ENCODE results near the gene RBM28. TPM values are rescaled to one million over a fixed set of nuclear protein-coding genes. Genes with fewer than 3 reads are reported as not detected.

RBM28 gene
- total RNA-seq, 1 donor from 2014 or later = 23.8 TPM

DNA sequence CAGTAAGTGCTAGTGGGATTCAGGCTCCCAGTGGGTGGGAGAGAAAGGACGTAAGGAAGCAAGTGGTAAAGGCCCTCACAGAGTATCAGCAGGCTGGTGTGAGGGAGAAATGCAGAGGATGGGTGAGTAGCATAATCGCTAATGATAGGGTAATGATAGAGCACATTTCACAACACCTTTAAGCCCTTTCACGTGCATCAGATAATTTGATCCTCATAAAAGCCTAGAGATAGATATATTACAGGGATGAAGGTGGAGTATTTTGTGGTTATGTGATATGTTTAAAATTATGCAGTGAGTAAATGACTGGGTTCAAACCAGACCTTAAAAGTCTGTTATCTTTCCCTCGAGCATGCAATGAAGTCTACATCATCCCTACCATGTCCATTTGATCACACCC lies 92.4 kb downstream of the RBM28 start:
- H3K27me3 ChIP-seq = no peaks in the 10 kb centered on the region
- no peak overlapping the region for H3K4me3 ChIP-seq
- H3K9me3 ChIP-seq = no peaks in the 10 kb centered on the region
- no peaks in the 10 kb centered on the region for H3K36me3 ChIP-seq
- intact Hi-C loops (cut with DNase I) = no loop called here
- no peaks in the 10 kb centered on the region for H3K4me1 ChIP-seq
- no peak for DNase-seq (ENCODE audit: low spot score in 2 of 2)
- H3K27ac ChIP-seq = no peak overlapping the region
- TF ChIP-seq, protein P1, sequence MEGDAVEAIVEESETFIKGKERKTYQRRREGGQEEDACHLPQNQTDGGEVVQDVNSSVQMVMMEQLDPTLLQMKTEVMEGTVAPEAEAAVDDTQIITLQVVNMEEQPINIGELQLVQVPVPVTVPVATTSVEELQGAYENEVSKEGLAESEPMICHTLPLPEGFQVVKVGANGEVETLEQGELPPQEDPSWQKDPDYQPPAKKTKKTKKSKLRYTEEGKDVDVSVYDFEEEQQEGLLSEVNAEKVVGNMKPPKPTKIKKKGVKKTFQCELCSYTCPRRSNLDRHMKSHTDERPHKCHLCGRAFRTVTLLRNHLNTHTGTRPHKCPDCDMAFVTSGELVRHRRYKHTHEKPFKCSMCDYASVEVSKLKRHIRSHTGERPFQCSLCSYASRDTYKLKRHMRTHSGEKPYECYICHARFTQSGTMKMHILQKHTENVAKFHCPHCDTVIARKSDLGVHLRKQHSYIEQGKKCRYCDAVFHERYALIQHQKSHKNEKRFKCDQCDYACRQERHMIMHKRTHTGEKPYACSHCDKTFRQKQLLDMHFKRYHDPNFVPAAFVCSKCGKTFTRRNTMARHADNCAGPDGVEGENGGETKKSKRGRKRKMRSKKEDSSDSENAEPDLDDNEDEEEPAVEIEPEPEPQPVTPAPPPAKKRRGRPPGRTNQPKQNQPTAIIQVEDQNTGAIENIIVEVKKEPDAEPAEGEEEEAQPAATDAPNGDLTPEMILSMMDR (IDR thresholded peaks at IDR 0.05) = no peak

Other genes starting within 250 kb of the RBM28 start
- gene LEP, start 102.6 kb downstream of the RBM28 start, total RNA-seq = not detected
- 7.6 TPM for gene PRRT4, start 17.8 kb upstream of the RBM28 start, total RNA-seq
- 148 TPM for gene IMPDH1, start 66.1 kb upstream of the RBM28 start, total RNA-seq
- gene HILPDA, start 112.0 kb upstream of the RBM28 start, total RNA-seq = 19.3 TPM
- gene METTL2B, start 132.8 kb upstream of the RBM28 start, total RNA-seq = 37.4 TPM